ENCODE data around the gene AGPAT3. TPM values are rescaled to one million over a fixed set of nuclear protein-coding genes. Genes with fewer than 3 reads are reported as not detected.
"Not testable (repeated sequence)": the region's sequence is repeated elsewhere in the genome, so short reads cannot be mapped to it uniquely, and the experiment has no call there.

The AGPAT3 gene
- total RNA-seq, 1 experiment from 2014 or later, result 45.1 TPM

DNA sequence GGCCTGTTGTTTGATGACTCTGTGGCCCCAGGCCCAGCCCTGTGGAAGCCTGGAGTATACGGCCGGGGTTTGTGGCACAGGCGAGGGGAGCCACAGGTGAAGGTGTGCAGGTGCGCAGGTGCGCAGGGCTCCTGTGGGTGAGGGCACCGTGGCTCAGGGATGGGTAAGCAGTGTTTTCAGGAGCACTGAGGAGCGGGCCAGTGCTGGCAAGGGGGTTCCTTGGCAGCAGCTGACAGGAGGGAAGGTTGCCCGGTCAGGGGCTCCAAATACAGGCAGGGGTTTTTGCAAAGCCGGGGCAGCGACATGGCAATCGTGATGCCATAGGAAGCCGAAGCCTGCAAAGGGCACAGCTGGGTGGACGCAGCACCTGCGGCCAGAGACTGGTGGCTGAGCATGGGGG, 20.7 kb downstream of the AGPAT3 start:
- Histone ChIP-seq H3K9me3 (peaks cover 2% of the 10 kb centered on the region), H3K36me3 (peaks cover 52% of the 10 kb centered on the region), H3K27me3 (no peaks in the 10 kb centered on the region), H3K4me3 (no peak overlapping the region)
- DNase-seq, result no peak

DNA sequence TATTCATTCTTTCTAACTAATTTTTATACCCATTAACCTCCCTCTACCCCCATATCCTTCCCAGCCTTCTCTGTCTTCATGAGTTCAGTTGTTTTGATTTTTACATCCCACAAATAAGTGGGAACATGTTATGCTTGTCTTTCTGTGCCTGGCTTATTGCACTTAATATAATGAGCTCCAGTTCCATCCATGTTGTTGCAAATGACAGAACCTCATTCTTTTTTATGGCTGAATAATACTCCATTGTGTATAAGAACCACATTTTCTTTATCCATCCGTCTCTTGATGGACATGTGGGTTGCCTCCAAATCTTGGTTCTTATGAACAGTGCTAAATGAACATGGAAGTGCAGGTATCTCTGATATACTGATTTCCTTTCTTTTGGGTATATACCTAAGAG, 21.5 kb downstream of the AGPAT3 start:
- H3K36me3 ChIP-seq, result peaks cover 55% of the 10 kb centered on the region

DNA sequence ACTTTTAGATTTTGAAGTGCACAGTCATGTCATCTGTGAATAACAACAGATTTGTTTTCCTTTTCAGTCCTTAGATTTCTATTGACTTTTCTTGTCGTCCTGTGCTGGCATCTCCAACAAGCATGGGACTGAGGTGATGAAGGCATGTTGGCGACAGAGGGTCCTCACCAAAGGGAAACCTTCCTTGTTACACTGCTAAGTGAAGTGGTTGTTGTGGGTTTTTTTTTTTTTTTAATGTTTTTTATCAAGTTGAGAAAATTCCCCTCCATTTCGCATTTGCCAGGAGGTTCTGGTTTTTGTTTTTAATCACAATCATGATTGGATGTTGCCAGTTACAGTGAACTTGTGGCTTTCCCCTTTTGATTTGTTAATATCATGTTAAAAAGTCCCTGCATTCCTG, 24.0 kb downstream of the AGPAT3 start:
- Histone ChIP-seq H3K27me3 (no peaks in the 10 kb centered on the region), H3K36me3 (peaks cover 63% of the 10 kb centered on the region), H3K9me3 (peaks cover 11% of the 10 kb centered on the region), H3K4me3 (no peak overlapping the region)
- no peak for DNase-seq

More for the DNA sequence above, 21.5 kb downstream of the AGPAT3 start:
- peaks cover 2% of the 10 kb centered on the region for H3K9me3 ChIP-seq
- H3K27me3 ChIP-seq, result no peaks in the 10 kb centered on the region
- DNase-seq, result no peak
- H3K4me3 ChIP-seq, result no peak overlapping the region

DNA sequence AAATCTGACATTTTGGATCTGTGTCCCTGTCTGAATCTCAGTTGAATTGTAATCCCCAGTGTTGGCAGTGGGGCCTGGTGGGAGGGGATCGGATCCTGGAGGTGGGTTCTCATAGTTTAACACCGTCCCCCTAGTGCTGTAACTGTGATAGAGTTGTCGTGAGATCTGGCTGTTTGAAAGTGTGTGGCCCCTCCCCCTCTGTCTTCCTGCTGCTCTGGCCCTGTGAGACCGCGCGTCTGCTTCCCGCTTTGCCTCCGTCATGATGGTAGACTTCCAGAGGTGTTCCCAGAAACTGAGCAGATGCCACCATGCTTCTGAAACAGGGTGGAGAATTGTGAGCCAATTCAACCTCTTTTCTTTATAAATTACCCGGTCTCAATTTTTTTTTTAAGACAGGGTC, 25.0 kb downstream of the AGPAT3 start:
- no peak for DNase-seq
- Histone ChIP-seq H3K27me3 (no peaks in the 10 kb centered on the region), H3K36me3 (peaks cover 63% of the 10 kb centered on the region), H3K4me3 (no peak overlapping the region), H3K9me3 (peaks cover 11% of the 10 kb centered on the region)

DNA sequence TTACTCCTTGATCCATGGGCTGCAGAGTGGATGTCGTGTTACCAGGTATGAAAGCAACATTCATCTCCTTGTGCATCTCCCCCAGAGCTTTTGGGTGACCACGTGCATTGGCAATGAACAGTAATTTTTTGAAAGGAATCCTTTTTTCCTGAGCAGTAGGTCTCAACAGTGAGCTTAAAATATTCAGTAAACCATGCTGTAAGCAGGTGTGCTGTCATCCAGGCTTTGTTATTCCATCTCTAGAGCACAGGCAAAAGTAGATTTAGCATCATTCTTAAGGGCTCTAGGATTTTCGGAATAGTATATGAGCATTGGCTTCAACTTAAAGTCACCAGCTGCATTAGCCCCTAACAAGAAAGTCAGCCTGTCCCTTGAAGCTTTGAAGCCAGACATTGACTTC, 27.3 kb downstream of the AGPAT3 start:
- H3K27me3 ChIP-seq, result no peaks in the 10 kb centered on the region
- no peak for DNase-seq
- no peak overlapping the region for H3K4me3 ChIP-seq
- H3K9me3 ChIP-seq, result peaks cover 11% of the 10 kb centered on the region
- peaks cover 61% of the 10 kb centered on the region for H3K36me3 ChIP-seq

DNA sequence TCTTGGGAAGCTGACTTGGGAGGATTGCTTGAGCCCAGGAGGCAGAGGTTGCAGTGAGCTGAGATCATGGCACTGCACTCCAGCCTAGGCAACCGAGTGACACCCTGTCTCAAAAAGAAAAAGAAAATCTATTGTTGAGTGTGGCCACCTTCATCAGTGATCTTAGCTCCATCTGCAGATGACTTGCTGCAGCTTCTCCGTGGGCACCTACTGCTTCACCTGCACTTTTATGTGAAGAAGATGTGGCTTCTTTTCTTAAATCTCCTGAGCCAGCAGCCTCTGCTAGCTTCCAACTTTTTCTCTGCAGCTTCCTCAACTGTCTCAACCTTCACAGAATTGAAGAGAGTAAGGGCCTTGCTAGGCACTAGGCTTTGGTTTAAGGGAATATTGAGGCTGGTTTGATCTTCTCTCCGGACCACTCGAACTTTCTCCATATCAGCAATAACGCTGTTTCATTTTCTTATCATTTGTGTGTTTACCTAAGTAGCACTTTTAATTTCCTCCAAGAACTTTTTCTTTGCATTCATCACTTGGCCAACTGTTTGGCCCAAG, 28.0 kb downstream of the AGPAT3 start:
- H3K27me3 ChIP-seq, result no peaks in the 10 kb centered on the region
- no peak overlapping the region for H3K4me3 ChIP-seq
- peaks cover 11% of the 10 kb centered on the region for H3K9me3 ChIP-seq
- DNase-seq, result no peak
- peaks cover 56% of the 10 kb centered on the region for H3K36me3 ChIP-seq

DNA sequence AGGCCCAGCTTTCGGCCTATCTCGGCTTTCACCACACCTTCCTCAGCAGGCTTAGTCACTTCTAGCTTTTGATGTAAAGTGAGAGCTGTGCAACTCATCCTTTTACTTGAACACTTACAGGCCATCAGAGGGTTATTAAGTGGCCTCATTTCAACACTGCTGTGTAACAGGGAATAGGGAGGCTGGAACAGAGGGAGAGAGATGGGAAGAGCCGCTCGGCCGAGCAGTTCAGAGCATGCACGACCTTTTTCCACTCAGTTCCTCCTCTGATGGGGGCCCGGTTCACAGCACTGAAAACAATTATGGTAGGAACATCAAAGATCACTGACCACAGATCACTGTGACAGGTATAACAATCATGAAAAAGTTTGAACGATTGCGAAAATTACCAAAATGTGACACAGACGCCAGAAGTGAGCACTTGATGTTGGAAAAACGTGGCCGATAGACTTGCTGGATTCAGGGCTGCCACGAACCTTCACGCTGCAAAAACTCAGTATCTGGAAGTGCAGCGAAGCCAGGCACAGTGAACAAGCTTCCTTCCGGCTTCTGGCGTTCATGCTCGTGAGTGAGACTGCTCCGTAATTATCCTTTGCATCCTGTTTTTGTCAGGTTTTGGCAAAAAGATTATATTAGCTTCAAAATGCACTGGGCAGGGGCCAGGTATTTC, 28.6 kb downstream of the AGPAT3 start:
- peaks cover 11% of the 10 kb centered on the region for H3K9me3 ChIP-seq
- DNase-seq, result no peak

DNA sequence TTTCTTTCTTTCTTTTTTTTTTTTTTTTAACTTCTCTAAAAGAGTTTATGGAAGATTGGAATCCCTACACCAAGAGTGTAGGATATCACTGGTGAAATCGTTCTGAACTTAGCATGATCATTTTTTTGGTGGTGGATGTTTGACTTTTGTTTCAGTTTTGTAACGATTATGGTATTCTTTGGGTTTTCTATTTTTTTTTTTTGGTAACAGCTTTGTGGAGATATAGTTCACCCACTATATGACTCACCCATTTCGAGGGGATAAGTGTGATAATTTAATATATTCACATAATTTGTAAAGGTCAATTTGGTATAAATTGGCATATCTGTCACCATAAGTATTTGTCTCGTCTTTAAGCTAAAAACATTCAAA, 29.2 kb downstream of the AGPAT3 start:
- no peak for DNase-seq
- peaks cover 51% of the 10 kb centered on the region for H3K36me3 ChIP-seq
- H3K27me3 ChIP-seq, result no peaks in the 10 kb centered on the region
- no peak overlapping the region for H3K4me3 ChIP-seq
- H3K9me3 ChIP-seq, result peaks cover 11% of the 10 kb centered on the region

More for the DNA sequence above, 28.6 kb downstream of the AGPAT3 start:
- H3K36me3 ChIP-seq, result peaks cover 50% of the 10 kb centered on the region
- no peak overlapping the region for H3K4me3 ChIP-seq
- no peaks in the 10 kb centered on the region for H3K27me3 ChIP-seq

DNA sequence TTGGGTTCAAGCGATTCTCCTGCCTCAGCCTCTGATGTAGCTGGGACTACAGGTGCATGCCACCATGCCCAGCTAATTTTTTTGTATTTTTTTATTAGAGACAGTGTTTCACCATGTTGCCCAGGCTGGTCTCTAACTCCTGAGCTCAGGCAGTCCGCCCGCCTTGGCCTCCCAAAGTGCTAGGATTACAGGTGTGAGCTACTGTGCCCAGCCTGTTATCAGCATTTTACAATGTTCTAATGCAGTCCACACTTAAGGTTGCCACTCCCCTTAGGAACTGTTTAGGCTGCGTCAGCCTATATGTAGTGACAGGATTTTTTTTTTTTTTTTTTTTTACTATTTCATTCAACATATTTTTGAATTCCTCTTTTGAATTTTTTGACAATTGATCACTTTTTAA, 30.2 kb downstream of the AGPAT3 start:
- peaks cover 9% of the 10 kb centered on the region for H3K9me3 ChIP-seq
- peaks cover 47% of the 10 kb centered on the region for H3K36me3 ChIP-seq
- no peak overlapping the region for H3K4me3 ChIP-seq
- H3K27me3 ChIP-seq, result no peaks in the 10 kb centered on the region
- no peak for DNase-seq

DNA sequence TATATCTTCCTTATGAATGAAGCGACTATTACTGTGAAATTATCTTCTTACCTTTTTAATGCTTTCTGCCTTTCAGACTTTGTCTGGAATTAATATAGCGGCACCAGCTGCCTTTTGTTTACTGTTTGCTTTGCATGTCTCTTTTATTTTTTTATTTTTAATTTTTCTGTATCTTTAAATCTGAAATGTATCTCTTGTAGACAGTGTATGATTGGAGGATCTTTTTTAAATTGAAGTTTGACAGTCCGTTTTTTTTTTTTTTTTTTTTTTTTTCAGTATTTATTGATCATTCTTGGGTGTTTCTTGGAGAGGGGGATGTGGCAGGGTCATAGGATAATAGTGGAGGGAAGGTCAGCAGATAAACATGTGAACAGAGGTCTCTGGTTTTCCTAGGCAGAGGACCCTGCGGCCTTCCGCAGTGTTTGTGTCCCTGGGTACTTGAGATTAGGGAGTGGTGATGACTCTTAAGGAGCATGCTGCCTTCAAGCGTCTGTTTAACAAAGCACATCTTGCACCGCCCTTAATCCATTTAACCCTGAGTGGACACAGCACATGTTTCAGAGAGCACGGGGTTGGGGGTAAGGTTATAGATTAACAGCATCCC, 31.8 kb downstream of the AGPAT3 start:
- DNase-seq, H3K4me3 ChIP-seq, H3K27me3 ChIP-seq, H3K9me3 ChIP-seq: not testable (repeated sequence)
- H3K36me3 ChIP-seq, result peaks cover 31% of the 10 kb centered on the region

DNA sequence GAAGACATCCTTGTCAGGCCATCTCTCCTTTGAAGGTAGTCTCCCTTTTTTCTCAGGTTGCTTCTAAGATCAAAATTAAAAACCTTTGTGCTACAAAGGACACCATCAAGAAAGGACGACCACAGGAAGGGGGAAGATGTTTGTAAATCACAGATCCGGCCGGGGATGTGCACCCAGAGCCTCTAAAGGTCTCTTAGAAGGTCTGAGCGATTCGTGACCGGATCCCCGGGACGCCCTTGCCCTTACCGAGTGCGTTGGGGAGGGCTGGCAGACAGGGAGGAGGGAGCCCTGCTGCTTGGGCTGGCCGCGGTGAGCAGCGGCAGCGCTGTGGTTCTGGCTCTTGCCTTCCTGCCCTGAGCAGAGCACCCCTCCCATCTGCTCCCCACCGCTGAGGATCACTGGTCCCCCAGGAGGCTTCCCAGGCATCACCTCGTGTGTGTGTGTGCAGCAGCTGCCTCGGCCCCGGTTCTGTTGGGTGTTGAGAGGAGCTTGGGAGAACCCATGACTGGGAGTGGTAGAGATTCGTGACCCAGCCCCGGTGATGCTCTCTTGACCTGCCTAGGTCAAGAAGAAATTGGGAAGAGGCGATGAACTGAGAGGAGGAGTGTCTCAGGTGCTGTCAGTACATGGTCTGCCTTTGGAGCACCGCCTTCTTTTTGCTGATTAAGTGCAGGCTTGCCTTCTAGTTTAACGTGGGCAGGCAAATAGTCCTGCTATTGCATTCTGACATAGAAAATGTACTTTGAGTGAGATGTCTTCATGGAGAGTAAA, 34.5 kb downstream of the AGPAT3 start:
- no peak overlapping the region for H3K4me3 ChIP-seq
- no peak for DNase-seq
- H3K9me3 ChIP-seq, result no peaks in the 10 kb centered on the region
- H3K27me3 ChIP-seq, result no peaks in the 10 kb centered on the region
- H3K36me3 ChIP-seq, result peaks cover 18% of the 10 kb centered on the region

DNA sequence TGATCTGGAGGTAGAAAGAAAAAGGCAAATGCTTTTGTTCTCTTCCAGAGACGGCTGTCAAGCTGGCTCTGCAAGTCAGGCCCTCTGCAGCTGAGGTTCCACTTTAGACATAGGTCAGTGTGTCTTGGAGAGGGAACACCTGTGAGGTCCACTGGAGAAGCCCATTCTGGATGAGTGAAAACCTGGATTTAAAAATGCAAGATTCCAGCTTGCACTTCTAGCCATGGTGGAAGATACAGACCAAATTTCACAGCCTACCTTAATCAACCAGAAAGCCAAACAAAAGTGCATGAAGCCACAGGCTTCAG, 35.0 kb downstream of the AGPAT3 start:
- Histone ChIP-seq H3K9me3 (no peaks in the 10 kb centered on the region), H3K36me3 (peaks cover 20% of the 10 kb centered on the region), H3K4me3 (no peak overlapping the region), H3K27me3 (no peaks in the 10 kb centered on the region)
- no peak for DNase-seq

DNA sequence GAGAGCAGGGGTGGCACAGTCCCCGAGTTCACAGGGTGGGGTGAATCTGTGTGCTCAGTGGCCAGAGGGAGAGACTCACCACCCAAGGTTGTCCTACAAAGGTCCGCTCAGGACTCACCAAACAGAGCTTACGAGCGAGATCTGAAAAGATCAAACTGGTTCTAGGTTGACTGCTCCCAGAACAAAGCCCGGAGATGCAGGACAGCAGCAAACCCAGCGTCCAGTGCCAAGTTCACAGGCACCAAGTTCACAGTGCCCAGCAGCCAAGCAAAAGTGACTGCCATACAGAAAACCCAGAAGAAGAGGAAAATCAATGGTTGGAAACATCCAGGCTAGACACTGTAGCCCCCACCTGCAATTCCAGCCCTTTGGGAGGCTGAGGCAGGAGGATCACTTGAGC, 35.7 kb downstream of the AGPAT3 start:
- H3K27me3 ChIP-seq, result no peaks in the 10 kb centered on the region
- DNase-seq, result no peak
- no peaks in the 10 kb centered on the region for H3K9me3 ChIP-seq
- no peak overlapping the region for H3K4me3 ChIP-seq
- H3K36me3 ChIP-seq, result peaks cover 22% of the 10 kb centered on the region

DNA sequence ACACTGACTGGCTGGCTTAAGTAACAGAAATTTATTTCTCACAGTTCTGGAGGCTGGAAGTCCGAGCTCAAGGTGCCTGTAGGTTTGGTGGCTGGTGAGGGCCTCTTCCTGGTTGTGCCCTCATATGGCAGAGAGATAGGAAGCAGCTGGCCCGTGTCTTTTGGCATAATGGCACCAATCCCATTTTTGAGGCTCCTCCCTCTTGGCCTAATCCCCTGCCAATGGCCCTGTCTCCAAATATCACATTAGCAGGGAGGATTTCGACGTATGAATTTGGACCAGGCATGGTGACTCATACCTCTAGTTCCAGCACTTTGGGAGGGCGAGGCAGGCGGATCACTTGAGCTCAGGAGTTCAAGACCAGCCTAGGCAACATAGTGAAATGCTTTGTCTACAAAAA, 37.4 kb downstream of the AGPAT3 start:
- H3K27me3 ChIP-seq, result no peaks in the 10 kb centered on the region
- H3K9me3 ChIP-seq, result no peaks in the 10 kb centered on the region
- H3K4me3 ChIP-seq, result no peak overlapping the region
- H3K36me3 ChIP-seq, result peaks cover 37% of the 10 kb centered on the region
- peak; percentile 53 for DNase-seq

DNA sequence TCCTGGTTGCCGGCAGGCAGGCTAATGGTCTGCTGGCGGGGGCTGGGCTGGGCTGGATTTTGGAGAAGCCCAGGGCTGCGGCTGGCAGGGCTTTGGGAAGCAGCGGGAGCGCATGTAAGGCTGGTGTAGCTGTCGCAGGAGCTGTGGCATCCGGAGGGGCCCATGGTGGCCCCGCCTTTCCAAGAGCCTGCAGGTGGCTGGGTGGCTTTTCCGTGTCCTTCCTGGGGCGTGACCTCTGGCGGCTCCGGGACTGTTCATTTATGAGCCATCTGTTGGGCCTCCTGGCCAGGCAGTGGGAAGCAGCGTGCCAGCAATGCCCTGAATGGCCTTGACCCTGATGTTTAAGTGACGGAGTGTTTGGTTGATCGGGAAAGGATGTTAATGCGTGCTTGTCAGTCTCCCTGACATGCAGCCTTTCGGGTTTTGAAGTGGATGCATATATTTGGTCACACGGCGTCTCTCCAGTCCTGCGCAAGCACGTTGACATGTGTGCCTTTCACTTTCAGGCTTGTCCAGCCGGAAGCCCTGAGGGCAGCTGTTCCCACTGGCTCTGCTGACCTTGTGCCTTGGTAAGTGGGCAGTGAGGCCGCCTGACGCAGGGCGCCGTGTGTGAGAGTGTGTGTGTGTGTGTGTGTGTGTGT, 38.5 kb downstream of the AGPAT3 start:
- no peaks in the 10 kb centered on the region for H3K27me3 ChIP-seq

DNA sequence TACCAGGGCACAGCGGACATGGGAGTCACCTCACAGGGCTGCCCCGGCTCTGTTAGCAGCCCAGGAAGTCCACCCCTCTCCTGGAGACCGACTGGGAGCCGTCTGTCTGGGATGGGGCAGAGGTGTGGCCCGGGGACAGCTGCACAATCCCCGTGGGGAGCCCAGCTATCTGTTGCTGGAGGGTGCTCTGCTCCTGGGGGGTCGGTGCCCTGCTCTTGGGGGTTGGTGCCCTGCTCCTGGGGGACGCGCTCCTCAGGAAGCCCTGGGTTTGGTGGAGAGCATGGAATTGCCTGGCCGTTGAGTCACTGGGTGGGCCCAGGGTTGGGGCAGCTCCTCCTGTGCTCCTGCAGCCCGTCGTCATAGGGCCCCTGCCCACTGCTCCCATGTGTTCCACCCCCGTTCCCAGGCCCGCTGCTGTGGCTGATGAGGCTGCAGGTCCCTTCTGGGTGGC, 39.3 kb downstream of the AGPAT3 start:
- Histone ChIP-seq H3K9me3 (no peaks in the 10 kb centered on the region), H3K36me3 (peaks cover 36% of the 10 kb centered on the region), H3K27me3 (no peaks in the 10 kb centered on the region), H3K4me3 (no peak overlapping the region)
- no peak for DNase-seq

More for the DNA sequence above, 38.5 kb downstream of the AGPAT3 start:
- DNase-seq, result no peak
- no peak overlapping the region for H3K4me3 ChIP-seq
- H3K36me3 ChIP-seq, result peaks cover 40% of the 10 kb centered on the region
- H3K9me3 ChIP-seq, result no peaks in the 10 kb centered on the region

All from MG63 (cell line).